HG03196 (cell line): Measurements from ENCODE around the gene ZXDC.

Experiments used
- ATAC-seq: cut with Tn5 transposase; IDR thresholded peaks from one replicate; pipeline ENCODE4 v1.9.1; 2021; ENCODE audit not compliant: unreplicated experiment

The ZXDC gene

GRCh38 chr3:126439346-126439967, 36.2 kb downstream of the ZXDC start:
- ATAC-seq, result no peak

DNA sequence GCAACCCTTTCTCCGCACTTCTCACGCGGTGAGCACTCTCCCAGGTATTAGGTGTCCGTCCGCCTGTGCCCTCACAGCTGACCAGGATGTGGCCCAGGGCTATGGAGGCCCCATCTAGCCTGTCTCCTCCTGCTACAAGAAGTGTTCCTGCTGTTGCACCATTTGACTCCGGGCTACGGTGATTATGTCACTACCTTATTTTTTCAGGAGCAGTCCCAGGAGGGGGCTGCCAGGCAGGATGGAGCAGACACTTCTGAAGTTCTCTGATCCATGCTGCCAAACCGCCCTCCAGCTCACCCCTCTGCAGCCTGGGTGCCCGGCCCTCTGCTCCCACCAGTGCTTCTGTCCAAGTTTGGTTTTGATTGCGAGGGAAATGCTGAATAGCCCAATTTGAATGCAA, 36.9 kb downstream of the ZXDC start:
- ATAC-seq, result no peak

DNA sequence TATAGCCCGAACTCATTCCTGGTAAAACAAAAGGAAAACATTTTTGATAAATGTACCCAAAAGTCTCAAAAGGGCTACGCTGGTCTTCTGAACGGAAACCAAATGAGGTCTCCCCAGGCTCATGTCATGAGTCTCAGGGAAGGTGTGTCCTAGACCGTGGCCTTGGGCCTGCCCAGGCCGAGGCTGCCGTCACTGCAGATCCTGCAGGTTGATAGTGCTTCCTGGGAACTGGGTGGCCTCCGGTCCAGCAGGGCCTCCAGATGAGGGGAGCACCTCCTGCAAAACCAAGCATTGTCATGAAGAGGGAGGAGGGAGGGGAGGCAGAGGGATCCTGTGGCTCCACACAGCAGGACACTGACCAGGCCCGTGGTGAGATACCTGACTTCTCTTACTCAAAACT, 37.5 kb downstream of the ZXDC start:
- ATAC-seq, result no peak

DNA sequence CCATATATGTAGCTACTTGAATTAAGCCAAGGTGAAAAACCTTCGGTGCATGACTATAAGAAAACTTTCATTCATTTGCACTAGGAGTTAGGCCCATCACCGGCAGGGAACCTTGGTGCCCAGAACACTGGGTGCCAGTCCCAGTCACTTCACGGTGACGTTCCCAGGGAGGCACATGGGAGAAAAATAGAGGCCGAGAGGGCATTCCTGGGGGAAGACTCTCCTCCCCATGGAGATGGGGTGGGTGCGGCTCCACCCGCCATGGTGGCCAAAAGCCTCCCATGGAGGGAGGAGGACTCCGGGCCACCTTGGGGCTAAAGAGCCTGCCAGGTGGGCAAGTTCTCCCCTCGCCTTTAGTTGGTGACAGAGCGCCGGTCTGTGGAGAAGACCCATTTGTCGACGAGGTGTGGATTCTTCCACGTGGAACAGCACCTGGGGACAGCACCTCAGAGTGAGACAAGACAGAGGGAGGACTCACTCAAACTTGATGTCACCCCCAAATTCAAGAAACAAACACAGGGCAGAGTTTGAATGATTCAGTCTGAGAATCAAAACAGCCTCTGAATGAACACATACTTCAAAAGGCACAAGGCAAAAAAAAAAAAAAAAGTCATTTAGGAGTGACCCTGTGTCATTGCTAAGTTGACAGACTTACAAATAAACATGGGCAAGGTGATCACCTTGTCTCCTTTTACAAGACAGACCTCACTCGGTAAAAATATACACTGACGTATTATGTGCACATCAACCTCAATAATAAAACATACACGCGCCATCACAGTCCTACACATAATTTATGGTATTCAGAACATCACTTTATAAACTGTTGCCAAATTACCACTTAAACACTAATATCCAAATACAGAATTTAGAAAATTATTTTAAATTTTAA, 38.6 kb downstream of the ZXDC start:
- no peak for ATAC-seq

DNA sequence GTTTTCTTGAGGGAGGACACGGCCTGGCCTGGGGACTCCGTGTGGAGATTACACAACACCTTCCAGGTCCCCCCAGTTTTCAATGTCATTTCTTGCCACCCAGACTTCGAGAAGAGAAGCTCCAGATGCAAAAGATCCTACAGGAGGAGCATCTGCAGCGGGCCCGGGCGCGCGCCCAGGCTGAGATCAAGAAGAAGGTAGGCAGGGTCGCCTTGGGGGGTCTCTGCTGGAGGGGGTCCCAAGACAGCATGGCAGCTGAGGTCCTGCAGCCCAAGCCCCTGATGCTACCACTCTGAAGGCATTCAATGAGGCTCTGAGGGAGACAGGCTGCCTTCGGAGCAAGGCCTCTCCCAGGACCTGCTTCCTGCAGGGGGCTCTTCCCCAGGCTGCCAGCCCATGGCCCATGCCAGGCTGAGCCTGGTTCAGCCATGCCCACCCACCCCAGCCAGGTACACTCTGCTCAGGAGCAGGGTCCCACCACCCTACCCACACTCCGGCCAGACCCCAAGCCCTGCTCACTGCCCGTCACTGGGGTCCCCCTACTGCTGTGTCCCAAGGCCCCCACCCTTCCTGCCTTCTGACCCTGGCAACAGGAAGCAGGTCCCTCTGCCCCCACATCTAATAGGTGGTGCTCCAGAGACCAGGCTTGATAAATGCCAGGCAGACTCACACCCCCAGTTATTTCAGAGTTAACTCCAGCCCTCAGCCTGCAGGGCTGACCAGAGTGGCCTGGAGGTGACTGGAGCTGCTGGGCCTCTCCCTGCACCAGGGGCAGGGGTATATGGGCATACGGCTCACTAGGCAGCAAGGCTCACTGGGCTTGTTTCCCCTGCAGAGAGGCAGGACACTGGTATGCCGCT, 40.0 kb downstream of the ZXDC start:
- ATAC-seq, result no peak

- ATAC-seq, result no peak
Measured at GRCh38 chr3:126434931-126435411, 40.7 kb downstream of the ZXDC start.

DNA sequence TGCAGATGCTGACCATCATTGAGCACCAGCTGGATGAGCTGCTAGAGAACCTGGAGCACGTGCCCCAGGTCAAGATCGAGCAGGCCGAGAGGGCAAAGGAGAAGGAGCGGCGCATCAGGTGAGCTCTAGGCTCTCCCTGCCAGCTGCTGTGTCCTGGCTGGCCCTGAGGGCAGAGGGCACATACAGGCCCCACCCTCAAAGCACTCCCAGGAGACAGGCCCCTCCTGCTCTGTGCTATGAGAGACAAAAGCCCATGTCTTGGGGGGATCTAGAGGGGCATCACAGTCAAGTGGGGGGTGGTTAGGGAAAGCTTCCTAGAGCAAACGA, 41.5 kb downstream of the ZXDC start:
- no peak for ATAC-seq

- ATAC-seq, result no peak
Measured at GRCh38 chr3:126433496-126434263, 42.0 kb downstream of the ZXDC start.

DNA sequence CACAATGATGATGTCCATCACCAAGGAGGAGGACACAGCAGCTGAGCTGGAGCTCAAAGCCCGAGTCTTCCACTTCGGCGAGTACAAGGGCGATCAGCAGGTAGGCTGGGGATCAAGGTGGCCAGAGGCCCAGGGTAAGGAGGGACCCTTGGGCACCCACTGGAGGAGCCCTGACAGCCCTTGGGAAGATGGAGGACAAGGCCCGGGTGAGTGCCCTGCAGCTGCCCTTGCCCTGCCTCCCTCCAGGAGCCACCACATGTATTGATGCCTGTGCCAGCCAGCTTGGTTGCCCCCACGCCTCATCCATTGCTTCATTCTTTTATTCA, 42.6 kb downstream of the ZXDC start:
- ATAC-seq, result no peak

GRCh38 chr3:126432361-126433104, 43.2 kb downstream of the ZXDC start:
- no peak for ATAC-seq

DNA sequence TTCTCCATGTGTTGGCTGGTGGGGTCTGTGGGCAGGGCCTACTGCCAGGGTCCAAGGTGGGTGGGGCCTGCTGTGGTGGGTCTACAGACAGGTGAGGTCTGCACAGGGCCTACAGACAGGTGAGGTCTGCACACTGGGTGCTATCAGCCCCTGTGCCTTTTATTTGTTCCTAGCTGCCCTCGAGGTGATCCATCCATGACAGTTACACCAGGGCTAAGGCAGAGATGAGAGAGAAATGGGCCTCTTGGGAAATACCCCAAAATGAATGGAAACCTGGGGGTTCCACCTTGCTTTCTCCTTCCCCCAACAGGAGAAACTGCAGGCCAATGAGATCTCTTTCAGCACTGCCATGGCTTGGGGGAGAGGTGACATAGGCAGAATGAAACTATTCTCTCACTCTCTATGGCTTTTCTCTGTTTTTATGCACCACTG, 44.6 kb downstream of the ZXDC start:
- ATAC-seq, result peak; percentile 61

DNA sequence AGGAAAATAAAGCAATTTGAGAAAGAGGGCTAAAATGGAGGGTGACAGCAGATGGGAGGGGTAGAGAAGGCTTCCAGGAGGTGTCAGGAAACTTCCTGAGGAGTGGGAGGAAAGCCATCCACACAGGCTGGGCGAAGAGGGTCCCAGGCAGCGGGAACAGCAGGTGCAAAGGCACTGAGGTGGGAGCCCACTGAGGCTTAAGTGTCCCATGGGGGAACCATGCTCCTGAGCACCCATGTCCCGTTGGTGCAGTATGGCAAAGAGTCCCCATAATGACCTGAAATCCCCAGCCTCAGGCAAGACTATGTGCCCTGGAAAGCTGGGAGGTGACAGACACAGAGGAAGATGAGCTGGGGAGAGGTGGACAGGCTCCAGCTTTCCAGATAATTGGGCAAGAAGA, 50.9 kb downstream of the ZXDC start:
- ATAC-seq, result no peak

GRCh38 chr3:126424039-126424717, 51.5 kb downstream of the ZXDC start:
- ATAC-seq, result no peak

DNA sequence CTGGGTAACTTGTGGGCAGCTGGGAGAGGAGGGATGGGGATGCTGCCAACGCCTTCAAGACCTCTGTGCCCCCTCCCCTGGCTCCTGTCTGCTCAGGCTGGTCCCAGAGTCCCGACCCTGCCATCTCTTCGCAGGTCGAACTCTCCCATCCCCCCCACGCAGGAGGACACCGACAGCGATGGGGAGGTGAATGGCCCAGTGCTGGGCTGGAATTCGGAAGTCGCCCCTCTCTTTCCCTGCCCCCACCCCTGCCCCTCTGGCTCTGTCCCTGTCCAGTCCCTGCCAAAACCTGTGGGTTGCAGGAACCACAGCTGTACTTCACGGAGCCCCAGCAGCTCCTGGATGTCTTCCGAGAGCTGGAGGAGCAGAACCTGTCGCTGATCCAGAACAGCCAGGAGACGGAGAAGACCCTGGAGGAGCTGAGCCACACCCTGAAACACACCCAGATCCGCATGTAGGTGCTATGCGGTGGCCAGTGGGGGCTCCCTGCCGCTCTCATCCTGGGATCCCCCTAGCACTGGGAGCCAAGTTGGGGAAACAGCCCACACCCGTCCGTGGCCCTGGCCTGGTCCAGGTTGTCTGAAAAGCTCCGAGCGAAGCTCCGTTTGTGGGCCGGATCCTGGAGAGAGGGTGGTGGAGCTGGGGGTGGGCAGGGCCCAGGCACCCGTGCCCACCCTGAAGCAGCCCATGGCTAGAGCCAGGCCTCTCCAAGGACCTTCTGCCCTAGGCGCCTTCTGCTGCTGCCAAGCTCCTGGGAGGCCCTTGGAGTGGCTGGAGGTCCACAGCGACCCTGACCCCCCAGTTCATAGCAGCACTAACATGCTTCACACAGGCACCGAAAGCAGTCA, 52.3 kb downstream of the ZXDC start:
- no peak for ATAC-seq

- ATAC-seq, result no peak
Measured at GRCh38 chr3:126422571-126423091, 53.1 kb downstream of the ZXDC start.

DNA sequence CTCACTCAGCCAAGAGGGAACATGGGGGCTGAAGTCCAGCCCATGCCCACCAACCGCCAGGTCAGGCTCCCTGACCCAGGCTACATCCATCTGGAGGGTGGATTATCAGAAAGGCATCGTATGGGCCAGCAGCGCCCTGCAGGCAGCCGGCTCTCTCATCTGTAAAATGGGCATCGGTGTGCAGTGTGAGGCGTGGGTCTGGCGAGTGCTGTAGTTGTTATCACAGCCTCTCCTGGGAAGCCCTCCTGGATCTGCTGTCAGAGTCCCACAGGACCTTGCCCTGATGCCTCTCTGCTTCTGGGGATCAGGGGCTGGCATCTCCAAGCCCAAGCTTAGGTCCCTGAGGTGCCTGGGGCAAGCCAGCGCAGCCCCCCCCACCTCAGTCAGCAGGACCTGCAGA, 53.6 kb downstream of the ZXDC start:
- ATAC-seq, result no peak

DNA sequence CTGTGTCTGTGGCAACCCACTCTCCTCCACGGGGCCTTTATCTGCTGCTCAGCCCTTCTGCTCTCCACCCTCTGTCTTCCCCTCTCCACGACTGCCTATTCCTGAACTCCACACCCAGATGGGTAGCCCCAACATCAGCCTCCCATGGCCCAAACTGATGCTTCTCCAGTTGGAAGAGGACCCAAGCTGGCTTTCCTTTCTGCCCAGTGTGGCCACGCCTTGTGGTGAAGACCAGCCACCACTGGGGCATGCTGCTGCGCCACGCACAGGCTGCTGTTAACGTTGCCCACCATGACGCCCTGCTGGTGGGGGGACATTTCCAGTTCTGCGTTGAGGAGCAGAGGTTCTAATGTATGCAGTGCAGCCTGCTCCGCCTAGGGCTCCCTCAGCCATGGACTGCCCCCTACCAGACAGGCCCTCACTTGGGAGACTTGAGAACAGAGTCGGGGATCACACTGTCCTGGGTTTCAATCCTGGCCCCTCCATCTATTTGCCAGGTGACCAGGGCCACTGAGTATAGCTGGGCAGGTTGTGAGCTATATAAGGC, 54.0 kb downstream of the ZXDC start:
- ATAC-seq, result no peak
